GM19193 (cell line): ENCODE measurements around the gene KRT15.

Experiments
- POLR2A ChIP-seq: IDR thresholded peaks from 4 replicates; pipeline ENCODE4 v1.6.1; 2011; ENCODE audit not compliant: insufficient read depth, insufficient read length; ENCODE audit errors: extremely low read depth

Gene KRT15

DNA sequence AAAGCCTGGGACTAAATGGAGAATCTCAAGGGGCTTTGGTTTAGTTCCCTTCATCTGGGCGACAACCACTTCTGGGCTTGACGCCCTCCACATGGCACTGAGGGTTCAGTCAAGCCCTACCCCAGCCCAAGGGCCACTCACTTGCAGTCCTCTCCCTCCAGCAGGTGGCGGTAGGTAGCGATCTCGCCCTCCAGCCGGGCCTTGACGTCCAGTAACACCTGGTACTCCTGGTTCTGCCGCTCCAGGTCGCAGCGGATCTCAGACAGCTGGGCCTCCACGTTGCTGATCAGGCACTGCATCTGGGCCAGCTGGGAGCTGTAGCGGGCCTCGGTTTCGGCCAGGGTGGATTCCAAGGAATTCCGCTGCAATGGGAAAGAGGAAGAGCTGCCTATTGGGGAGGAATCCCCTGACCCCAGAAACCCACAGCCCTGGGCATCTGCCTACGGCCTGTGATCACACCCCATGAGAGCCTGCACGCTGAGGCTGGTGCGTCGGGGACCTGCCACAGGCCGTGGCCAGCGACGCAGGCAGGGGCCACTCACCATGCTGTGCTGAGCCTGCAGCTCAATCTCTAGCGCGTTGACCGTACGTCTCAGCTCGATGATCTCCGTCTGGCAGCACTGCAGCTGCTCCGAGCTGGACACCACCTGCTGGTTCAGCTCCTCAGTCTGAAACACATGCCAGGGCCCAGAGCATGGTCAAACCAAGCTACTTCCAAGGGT lies 31.7 kb downstream of the KRT15 start:
- TF ChIP-seq POLR2A, result no peak

- no peak for TF ChIP-seq POLR2A
Measured at GRCh38 chr17:41486316-41486715, 32.4 kb downstream of the KRT15 start.

DNA sequence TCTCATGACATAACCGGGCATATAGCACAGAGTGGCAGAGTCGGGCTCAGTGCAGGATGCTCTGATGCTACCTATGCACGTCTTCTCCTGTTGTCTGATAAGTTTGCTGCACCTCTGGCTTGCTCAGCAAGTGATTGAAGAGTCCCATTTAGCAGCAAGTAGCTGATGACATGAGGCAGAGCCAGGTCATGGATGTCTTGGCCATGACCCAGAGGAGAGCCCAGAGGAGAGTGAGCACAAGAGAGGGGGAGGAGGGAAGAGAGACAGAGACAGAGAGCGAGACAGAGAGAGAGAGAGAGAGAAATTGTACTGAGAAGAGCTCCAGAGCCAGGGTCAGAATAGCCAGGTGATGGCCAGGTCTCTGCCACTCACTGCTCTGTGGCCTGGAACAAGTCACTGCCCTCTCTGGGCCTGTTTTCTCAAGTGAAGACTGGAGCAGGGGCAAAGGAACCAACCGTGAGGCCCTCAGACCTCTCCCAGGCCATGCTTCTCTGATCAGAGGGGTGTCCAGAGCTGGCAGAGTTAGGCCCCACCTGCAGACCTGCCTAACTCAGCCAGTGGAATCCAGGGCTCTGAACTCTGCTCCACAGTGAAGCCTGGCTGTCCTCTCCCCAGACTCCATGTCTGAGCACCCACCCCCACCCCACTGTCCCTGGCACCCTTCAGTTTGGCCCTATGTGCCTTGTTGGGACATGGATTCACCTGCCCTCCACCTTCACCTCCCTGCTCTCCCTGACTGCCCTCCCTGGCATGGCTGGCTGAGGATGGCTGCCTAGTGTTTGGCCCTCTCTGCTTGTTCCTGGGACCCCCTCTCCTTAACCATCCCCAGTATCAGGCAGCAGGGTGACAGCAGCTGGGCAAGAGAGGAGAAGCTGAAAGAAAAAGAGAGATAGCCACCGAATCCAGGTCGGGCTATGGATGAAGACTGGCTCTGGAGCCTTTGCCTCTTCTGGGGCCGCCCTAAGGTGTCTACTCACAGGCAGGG lies 33.5 kb downstream of the KRT15 start:
- no peak for TF ChIP-seq POLR2A

DNA sequence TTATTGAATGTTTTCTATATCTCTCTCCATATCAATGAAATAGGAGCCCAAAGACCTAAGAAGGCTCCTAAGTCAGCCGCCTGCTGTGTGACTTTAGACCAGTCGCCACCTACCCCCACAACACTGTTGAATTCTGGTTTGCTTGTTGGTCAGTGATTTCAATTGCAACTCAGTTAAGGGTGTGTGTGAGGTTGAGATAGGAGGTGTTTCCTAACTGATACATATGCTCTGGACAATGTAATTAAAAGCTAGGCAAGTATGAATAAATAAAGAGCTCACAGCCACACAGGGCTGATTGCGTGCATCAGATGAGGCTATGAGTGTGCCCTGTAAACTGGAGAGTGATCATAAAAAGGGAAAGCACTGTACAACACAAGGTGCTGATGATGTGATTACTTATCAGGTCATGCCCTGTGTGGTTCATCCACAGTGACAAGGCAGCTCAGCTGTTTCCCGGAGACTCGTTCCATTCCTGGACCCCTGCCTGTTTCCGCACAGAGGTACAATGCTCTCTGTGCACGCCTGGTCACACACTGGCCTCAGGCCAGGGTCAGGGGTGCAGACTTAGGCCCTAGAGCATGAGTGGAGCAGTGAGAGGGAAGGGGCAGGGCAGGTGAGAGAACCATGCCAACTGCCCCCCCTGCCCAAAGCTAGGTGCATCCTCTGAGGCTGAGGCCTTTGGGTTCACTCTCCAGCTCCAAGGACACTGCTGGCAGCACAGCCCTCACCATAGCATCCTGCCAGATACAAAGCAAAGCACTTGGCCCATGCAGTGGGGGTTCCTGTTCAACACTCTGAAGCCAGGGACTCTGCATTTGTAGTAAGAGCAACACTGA lies 34.5 kb downstream of the KRT15 start:
- TF ChIP-seq POLR2A, result no peak

DNA sequence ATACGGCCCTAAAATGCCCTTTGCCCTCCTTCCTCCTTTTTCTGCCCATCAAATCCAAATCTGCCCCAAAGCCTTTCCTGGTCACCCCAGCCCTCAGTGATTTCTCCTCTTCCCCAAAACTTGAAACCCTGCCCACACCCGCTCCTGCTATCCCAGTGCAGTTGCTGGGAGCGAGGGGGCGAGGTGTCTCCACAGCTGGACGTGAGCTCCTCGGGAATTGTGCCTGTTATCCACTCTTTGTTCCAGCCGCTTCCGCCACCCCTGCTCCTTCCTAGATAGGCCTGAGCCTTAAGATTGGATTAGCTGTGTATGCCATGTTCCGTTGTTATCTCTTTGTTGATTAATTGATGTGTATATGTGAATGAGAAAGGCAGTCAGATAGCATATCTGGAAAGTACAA lies 35.2 kb downstream of the KRT15 start:
- no peak for TF ChIP-seq POLR2A

DNA sequence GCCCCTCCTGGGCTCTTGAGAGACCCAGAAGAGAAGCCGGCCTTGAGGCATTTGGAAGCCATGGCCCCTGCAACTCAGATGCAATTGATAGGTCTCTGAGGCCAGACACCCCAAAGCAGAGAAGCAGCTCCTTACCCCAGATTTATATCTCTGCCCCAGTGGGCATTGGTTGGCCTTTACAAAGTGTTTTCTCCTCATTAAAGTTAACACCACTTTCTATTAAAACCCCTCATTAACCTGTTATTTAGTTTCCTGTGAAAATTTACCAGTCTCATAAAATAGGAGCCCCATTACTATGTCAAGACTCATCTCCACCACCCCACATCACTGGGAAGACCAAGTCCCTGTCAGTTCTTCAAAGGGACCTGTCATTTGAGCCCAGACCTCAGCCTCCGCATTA lies 37.7 kb downstream of the KRT15 start, which contains the start of gene KRT35:
KRT35 (minus strand) TSS at position 116 of the 400 bp plus-strand sequence; CDS start at position 62, 54 bp downstream.
- TF ChIP-seq POLR2A, result no peak

DNA sequence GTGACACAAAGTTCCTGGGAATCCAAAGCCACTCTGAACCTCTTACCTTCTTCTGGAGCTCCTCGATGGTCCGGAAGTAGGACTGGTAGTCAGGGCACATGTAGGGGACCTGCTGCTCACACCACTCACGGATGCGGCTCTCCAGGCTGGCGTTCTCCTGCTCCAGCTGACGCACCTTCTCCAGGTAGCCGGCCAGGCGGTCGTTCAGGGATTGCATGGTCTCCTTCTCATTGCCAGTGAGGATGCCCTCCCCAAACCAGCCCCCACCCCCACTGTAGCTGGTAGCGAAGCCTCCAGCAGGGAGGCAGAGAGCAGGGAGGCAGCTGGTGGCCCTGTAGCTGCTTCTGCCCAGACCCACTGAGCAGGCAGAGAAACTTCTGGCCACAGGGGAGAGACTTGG lies 38.1 kb downstream of the KRT15 start:
- no peak for TF ChIP-seq POLR2A

- no peak for TF ChIP-seq POLR2A
Measured at GRCh38 chr17:41480136-41480535, 38.6 kb downstream of the KRT15 start.

- no peak for TF ChIP-seq POLR2A
Measured at GRCh38 chr17:41478237-41478636, 40.5 kb downstream of the KRT15 start.

GRCh38 chr17:41476866-41477815 lies 41.5 kb downstream of the KRT15 start:
- no peak for TF ChIP-seq POLR2A

GRCh38 chr17:41475421-41475820 lies 43.3 kb downstream of the KRT15 start:
- no peak for TF ChIP-seq POLR2A

- TF ChIP-seq POLR2A, result no peak
Measured at GRCh38 chr17:41474863-41475262, 43.8 kb downstream of the KRT15 start.

DNA sequence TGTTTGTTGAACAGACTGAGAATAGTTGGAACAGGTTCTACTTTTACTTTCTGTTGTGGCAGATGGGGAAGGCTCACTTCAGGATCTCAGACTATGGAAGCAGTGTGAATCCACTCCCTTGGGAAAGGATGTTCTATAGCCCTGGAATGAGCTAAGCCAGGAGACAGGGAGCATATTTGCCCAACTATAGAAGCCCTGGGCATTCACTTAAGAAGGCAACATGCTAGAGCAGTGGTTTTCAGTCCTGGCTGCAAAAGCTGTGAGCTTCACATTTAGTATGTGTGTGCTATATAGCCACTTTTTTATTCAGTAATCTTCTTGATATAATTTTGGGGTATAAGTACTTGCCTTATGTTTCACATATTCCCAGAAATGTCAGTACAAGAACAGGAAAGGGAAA lies 50.3 kb downstream of the KRT15 start:
- TF ChIP-seq POLR2A, result no peak

- no peak for TF ChIP-seq POLR2A
Measured at GRCh38 chr17:41467561-41467960, 51.1 kb downstream of the KRT15 start.

- no peak for TF ChIP-seq POLR2A
Measured at GRCh38 chr17:41466988-41467387, 51.7 kb downstream of the KRT15 start, which contains the start of gene KRT32. TSS of gene KRT32 (minus strand) at chr17:41467386. CDS start at chr17:41467325, 61 bp downstream.
